Suprapubic skin (tissue), 4 donors: ENCODE data around the gene RXRB.

Source experiments
- CTCF ChIP-seq, 2 donors: fragments of 200-600 bp in 1 of 2; fragments of 450-650 bp in 1 of 2; sonication (generic) in 1 of 2; IDR thresholded peaks; one replicate each; pipeline ENCODE4 v1.5.1; 2016 to 2019; ENCODE audit warnings: antibody characterized with exemption in 2 of 2, mild to moderate bottlenecking in 1 of 2, moderate library complexity in 1 of 2
- EP300 ChIP-seq: sonication (generic); formaldehyde crosslinking; IDR thresholded peaks from one replicate; pipeline ENCODE4 v1.6.1; 2017; ENCODE audit warnings: antibody characterized with exemption
- POLR2AphosphoS5 ChIP-seq, 3 donors: sonication (generic); formaldehyde crosslinking; IDR thresholded peaks; one replicate each; pipeline ENCODE4 v1.6.1; 2017; ENCODE audit warnings: antibody characterized with exemption in 3 of 3

DNA sequence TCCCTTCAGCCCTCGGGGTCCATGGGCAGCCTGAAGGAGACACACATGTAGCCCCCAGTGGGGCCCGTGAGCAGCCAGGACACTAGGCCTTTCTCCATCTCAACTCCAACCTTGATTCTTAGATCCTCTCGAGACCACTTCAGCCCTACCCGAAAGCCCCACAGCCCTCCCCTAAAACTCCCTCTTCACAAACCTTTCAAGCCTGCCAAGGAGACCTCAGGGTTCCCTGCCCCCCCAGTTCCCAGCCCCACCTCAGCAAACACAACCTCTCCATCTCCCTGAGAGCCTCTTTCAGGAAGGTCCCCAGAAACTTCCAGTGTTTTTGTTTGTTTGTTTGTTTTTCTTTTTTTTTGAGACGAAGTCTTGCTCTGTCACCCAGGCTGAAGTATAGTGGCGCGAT, 19.3 kb downstream of the RXRB start:
- no peak for TF ChIP-seq CTCF (IDR thresholded peaks at IDR 0.05)
- no peak for TF ChIP-seq POLR2AphosphoS5 (IDR thresholded peaks at IDR 0.05)
- TF ChIP-seq EP300, result no peak
